ENCODE measurements around the gene EHBP1L1.

DNA sequence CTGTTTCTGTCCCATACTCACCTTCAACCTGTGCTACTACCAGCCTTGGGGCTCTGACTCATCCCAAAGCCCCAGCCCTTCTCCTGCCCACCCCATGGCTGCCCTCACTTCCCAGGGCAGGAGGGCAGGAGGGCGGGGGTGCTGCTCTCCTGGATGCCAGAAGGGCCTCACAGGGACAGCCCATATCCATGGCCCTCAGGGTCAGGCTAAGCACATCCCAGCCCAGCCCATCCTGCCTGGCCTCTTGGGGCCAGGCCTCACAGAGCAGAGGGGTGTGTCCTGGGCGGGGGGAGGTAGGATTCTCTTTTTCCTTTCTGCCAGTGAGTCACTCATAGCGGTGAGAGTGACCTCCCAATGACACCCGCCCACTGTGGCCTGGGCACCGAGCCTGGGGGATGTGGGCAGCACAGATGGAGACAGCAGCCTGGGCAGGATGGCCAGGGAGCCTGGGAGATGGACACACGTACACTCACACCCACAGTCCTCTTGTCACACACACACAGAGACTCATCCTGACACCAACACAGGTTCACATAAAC, 20.1 kb upstream of the EHBP1L1 start:
- TF ChIP-seq, protein P1, sequence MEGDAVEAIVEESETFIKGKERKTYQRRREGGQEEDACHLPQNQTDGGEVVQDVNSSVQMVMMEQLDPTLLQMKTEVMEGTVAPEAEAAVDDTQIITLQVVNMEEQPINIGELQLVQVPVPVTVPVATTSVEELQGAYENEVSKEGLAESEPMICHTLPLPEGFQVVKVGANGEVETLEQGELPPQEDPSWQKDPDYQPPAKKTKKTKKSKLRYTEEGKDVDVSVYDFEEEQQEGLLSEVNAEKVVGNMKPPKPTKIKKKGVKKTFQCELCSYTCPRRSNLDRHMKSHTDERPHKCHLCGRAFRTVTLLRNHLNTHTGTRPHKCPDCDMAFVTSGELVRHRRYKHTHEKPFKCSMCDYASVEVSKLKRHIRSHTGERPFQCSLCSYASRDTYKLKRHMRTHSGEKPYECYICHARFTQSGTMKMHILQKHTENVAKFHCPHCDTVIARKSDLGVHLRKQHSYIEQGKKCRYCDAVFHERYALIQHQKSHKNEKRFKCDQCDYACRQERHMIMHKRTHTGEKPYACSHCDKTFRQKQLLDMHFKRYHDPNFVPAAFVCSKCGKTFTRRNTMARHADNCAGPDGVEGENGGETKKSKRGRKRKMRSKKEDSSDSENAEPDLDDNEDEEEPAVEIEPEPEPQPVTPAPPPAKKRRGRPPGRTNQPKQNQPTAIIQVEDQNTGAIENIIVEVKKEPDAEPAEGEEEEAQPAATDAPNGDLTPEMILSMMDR (IDR thresholded peaks at IDR 0.05): no peak
- no peak for TF ChIP-seq POLR2A (IDR thresholded peaks at IDR 0.05)
